Lower leg skin (tissue), 3 donors: ENCODE measurements around the gene SMCP.

Experiments
- POLR2A ChIP-seq, 2 donors: fragments of 450-650 bp; IDR thresholded peaks; one replicate each; pipeline ENCODE4 v1.6.1; 2016 to 2017; ENCODE audit warnings: antibody characterized with exemption in 2 of 2, mild to moderate bottlenecking in 1 of 2, moderate library complexity in 1 of 2
- TF ChIP-seq, protein P1 (sequence below), 3 donors: fragments of 450-650 bp; IDR thresholded peaks; one replicate each; pipeline ENCODE4 v1.5.1; 2016; ENCODE audit warnings: antibody characterized with exemption in 3 of 3, mild to moderate bottlenecking in 3 of 3, moderate library complexity in 2 of 3

DNA sequence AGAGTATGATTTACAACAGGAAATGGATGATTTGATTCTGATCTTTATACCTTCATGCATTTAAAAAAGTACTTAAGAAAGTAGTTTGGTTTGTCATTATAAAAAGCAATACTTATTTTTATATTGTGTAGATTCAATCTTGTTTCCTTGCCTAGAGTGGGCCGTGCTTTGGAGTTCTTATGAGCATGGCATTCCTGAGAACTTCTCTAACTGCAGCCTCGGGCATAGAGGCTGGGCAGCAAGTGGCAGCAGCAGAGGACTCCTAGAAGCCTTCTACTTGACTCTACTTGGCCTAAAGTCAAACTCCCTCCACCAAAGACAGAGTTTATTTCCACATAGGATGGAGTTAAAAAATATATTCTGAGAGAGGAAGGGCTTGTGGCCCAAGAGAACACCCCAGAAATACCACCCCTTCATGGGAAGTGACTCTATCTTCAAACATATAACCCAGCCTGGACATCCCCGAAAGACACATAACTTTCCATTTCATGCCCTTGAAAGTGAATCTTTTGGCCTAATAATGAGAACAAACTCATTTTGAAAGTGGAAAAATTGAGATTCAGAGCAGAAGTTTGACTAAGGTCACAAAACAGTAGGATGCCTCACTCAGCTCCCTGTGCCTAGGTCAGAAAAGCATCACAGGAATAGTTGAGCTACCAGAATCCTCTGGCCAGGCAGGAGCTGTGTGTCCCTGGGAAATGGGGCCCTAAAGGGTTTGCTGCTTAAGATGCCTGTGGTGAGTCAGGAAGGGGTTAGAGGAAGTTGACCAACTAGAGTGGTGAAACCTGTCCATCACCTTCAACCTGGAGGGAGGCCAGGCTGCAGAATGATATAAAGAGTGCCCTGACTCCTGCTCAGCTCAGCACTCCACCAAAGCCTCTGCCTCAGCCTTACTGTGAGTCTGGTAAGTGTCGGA lies 29.8 kb downstream of the SMCP start, which contains the start of gene IVL:
- TF ChIP-seq, protein P1, sequence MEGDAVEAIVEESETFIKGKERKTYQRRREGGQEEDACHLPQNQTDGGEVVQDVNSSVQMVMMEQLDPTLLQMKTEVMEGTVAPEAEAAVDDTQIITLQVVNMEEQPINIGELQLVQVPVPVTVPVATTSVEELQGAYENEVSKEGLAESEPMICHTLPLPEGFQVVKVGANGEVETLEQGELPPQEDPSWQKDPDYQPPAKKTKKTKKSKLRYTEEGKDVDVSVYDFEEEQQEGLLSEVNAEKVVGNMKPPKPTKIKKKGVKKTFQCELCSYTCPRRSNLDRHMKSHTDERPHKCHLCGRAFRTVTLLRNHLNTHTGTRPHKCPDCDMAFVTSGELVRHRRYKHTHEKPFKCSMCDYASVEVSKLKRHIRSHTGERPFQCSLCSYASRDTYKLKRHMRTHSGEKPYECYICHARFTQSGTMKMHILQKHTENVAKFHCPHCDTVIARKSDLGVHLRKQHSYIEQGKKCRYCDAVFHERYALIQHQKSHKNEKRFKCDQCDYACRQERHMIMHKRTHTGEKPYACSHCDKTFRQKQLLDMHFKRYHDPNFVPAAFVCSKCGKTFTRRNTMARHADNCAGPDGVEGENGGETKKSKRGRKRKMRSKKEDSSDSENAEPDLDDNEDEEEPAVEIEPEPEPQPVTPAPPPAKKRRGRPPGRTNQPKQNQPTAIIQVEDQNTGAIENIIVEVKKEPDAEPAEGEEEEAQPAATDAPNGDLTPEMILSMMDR (IDR thresholded peaks at IDR 0.05): no peak
- TF ChIP-seq POLR2A (IDR thresholded peaks at IDR 0.05): no peak
